ENCODE results near the gene MRPS23. TPM values are rescaled to one million over a fixed set of nuclear protein-coding genes. Genes with fewer than 3 reads are reported as not detected.

The MRPS23 gene
- total and polyA plus RNA-seq, 2 of the 4 experiments (the other 2 are of a cell fraction), result 23.5 to 37.3 TPM

DNA sequence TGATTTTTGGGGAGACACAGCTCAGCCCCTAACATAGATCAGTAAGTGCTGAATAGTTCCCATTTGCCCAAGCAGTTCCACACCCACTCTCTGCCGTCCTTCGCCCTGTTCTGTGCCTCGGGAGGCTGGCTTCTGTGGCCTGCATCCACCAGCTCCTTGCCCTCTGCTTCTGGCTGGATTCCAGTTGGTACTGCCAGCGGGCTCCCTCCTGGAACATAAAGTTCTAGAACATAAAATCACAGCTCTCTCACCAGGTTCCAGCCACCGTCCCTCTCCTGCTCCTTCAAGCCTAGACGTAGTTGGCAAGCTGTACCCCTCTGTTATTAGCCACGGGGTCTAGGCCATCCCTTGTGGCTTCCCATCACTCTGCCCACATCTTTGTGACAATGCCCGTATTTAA, 3.9 kb upstream of the MRPS23 start:
- H2AFZ ChIP-seq (replicated peaks; ENCODE audit: low read length, poor library complexity), result no peak overlapping the region
- no peak for DNase-seq
- no peak overlapping the region for H3K4me2 ChIP-seq (ENCODE audit: low read depth, low read length)
- no peak overlapping the region for H3K9ac ChIP-seq (ENCODE audit: low read depth, low read length)
- H2AK5ac ChIP-seq (ENCODE audit: low read depth, low read length), result no peak overlapping the region; the same call in 1 of the 2 replicates
- H3K36me3 ChIP-seq (ENCODE audit: control insufficient read depth, insufficient read depth, low read length), result no peaks in the 10 kb centered on the region
- H3K4me3 ChIP-seq (ENCODE audit: insufficient read depth, low read depth, low read length), result no peak overlapping the region
- H4K91ac ChIP-seq (ENCODE audit: insufficient read depth, low read depth, low read length), result no peak overlapping the region
- no peak overlapping the region for H2BK5ac ChIP-seq (ENCODE audit: low read depth, low read length, poor library complexity, severe bottlenecking)
- no peak for TF ChIP-seq RCOR1 (IDR thresholded peaks at IDR 0.05; ENCODE audit: insufficient replicate concordance, low read length)
- no peak for TF ChIP-seq RAD21 (IDR thresholded peaks at IDR 0.05; ENCODE audit: low read length)
- TF ChIP-seq BHLHE40 (IDR thresholded peaks at IDR 0.05; ENCODE audit: low read depth, low read length), result no peak
- no peak for TF ChIP-seq MXI1 (IDR thresholded peaks at IDR 0.05; ENCODE audit: borderline replicate concordance, low read depth, low read length)
- no peak for TF ChIP-seq CHD1 (IDR thresholded peaks at IDR 0.05; ENCODE audit: low read depth, low read length)
- TF ChIP-seq CEBPB (IDR thresholded peaks at IDR 0.05; ENCODE audit: low read depth, low read length), result no peak
- no peak for TF ChIP-seq USF2 (IDR thresholded peaks at IDR 0.05; ENCODE audit: low read depth, low read length)
- no peak for TF ChIP-seq MAZ (IDR thresholded peaks at IDR 0.05; ENCODE audit: borderline replicate concordance, low read depth, low read length)
- TF ChIP-seq NFE2L2 (IDR thresholded peaks at IDR 0.05; ENCODE audit: low read depth, low read length), result no peak
- TF ChIP-seq, protein P1, sequence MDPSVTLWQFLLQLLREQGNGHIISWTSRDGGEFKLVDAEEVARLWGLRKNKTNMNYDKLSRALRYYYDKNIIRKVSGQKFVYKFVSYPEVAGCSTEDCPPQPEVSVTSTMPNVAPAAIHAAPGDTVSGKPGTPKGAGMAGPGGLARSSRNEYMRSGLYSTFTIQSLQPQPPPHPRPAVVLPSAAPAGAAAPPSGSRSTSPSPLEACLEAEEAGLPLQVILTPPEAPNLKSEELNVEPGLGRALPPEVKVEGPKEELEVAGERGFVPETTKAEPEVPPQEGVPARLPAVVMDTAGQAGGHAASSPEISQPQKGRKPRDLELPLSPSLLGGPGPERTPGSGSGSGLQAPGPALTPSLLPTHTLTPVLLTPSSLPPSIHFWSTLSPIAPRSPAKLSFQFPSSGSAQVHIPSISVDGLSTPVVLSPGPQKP (IDR thresholded peaks at IDR 0.05; ENCODE audit: borderline replicate concordance, low read depth, low read length), result no peak
- TF ChIP-seq CTCF (conservative IDR thresholded peaks at IDR 0.05; ENCODE audit: low read depth, low read length), result no peak
- TF ChIP-seq SMC3 (IDR thresholded peaks at IDR 0.05; ENCODE audit: low read depth, low read length), result no peak
- TF ChIP-seq RFX5 (IDR thresholded peaks at IDR 0.05; ENCODE audit: low read depth, low read length), result no peak
- TF ChIP-seq FOS (IDR thresholded peaks at IDR 0.05; ENCODE audit: low read depth, low read length), result no peak
- no peak overlapping the region for H3K27ac ChIP-seq (ENCODE audit: insufficient read depth, low read length)
- no peak overlapping the region for H3K4ac ChIP-seq (ENCODE audit: low read depth, low read length)
- H3K23ac ChIP-seq (ENCODE audit: low read depth, low read length), result no peak overlapping the region
- H2BK120ac ChIP-seq (ENCODE audit: low read depth, low read length), result no peak overlapping the region
- H3K14ac ChIP-seq (replicated peaks; ENCODE audit: low read depth, low read length), result no peak overlapping the region
- no peak overlapping the region for H2AK9ac ChIP-seq (replicated peaks; ENCODE audit: low read depth, low read length, poor library complexity)
- no peak overlapping the region for H2BK20ac ChIP-seq (ENCODE audit: low read depth, low read length)
- no peaks in the 10 kb centered on the region for H3K9me3 ChIP-seq (ENCODE audit: control insufficient read depth, insufficient read depth, low read length)
- CTCF ChIA-PET, result no interaction called here
- BruUV-seq (replicated peaks), result no TSS peak
- no peak overlapping the region for H3K56ac ChIP-seq (ENCODE audit: extremely low read depth, insufficient read depth, low read length)
- H4K8ac ChIP-seq (ENCODE audit: low read depth in 2 of 2, low read length in 2 of 2), result no peak overlapping the region
- in situ Hi-C loops (cut with MboI; ENCODE audit: low sequenced_read_pairs), result loop anchor here (25.0 kb wide), 1 partner anchor 484 kb away; the partner anchor contains the start of gene TSPOAP1
- H4K5ac ChIP-seq (ENCODE audit: low read depth, low read length), result no peak overlapping the region
- 82% methylated on average over 6 of the region's 8 CpGs; no CpG with 5 or more reads in 1 of the 2 experiments for WGBS, 2 experiments (ENCODE audit: extremely low coverage in 2 of 2, insufficient read length in 1 of 2)
- H4K20me1 ChIP-seq (ENCODE audit: insufficient read depth, low read length), result no peaks in the 10 kb centered on the region
- no peak overlapping the region for H2BK15ac ChIP-seq (ENCODE audit: low read depth, low read length)
- POLR2A ChIA-PET (ENCODE audit: unreplicated experiment), result no interaction called here
- H3K9me1 ChIP-seq (ENCODE audit: insufficient read depth, low read length), result peaks cover 5% of the 10 kb centered on the region; the same call in 1 of the 2 replicates
- H3K27me3 ChIP-seq (ENCODE audit: control insufficient read depth, insufficient read depth, low read length), result no peaks in the 10 kb centered on the region
- H3K4me1 ChIP-seq (ENCODE audit: control insufficient read depth, insufficient read depth, low read length), result peaks cover 10% of the 10 kb centered on the region
- no peak for ATAC-seq (ENCODE audit: low read depth)
- no peak overlapping the region for H3K18ac ChIP-seq (ENCODE audit: low read depth, low read length)
- peaks cover 8 to 21% of the 10 kb centered on the region in 2 experiments for H3K79me1 ChIP-seq (ENCODE audit: low read depth in 1 of 2, low read length in 2 of 2)
- intact Hi-C loops (cut with micrococcal nuclease), result no loop called here
- dilution Hi-C loops (cut with HindIII; ENCODE audit: low sequenced_read_pairs, unreplicated experiment), result loop anchor here (25.0 kb wide), 1 partner anchor 134 kb away; the partner anchor contains the start of gene VEZF1

Data from IMR-90 (cell line).